CD4-positive, alpha-beta T cell (primary cell): ENCODE measurements around the gene LYL1. TPM values are rescaled to one million over a fixed set of nuclear protein-coding genes. Genes with fewer than 3 reads are reported as not detected.

Experiments
- ATAC-seq: fragments of 200-7000 bp; cut with Tn5 transposase; one replicate; pipeline ENCODE4 v1.10.0; 2022; ENCODE audit warnings: mild to moderate bottlenecking; ENCODE audit not compliant: poor library complexity
- CTCF ChIA-PET: fragments of 350-600 bp; sonication (Branson Sonifier 250); formaldehyde crosslinking; loops from one replicate; lab custom pipeline; 2021; ENCODE audit warnings: antibody characterized with exemption, inconsistent platforms; lab: Charles Lee
- POLR2A ChIA-PET: fragments of 350-600 bp; sonication (Branson Sonifier 250); formaldehyde crosslinking; loops from one replicate; lab custom pipeline; 2021; ENCODE audit warnings: antibody characterized with exemption, inconsistent platforms; lab: Charles Lee
- DNase-seq, 14 experiments: peaks; one replicate each; pipeline ENCODE4 v3.0.0-alpha.2; 2013 to 2020; ENCODE audit warnings: mixed read lengths in 2 of 14
- H3K27ac ChIP-seq, 2 donors: one replicate each; pipeline versions ENCODE4 v1.5.1 to v1.7.0; 2013; ENCODE audit warnings: low read length in 2 of 2, low read depth in 1 of 2, mild to moderate bottlenecking in 1 of 2
- H3K27me3 ChIP-seq, 2 experiments: 1 replicate in 1 of 2; 2 replicates in 1 of 2; pipeline versions ENCODE4 v1.6.1 to v1.7.0; 2013; ENCODE audit warnings: low read length in 2 of 2, control low read depth in 1 of 2, mild to moderate bottlenecking in 1 of 2, moderate library complexity in 1 of 2; ENCODE audit not compliant: insufficient read depth in 2 of 2, control insufficient read depth in 1 of 2
- H3K36me3 ChIP-seq: one replicate; pipeline ENCODE4 v1.6.1; 2013; ENCODE audit warnings: low read length, control low read depth; ENCODE audit not compliant: insufficient read depth
- H3K4me1 ChIP-seq: one replicate; pipeline ENCODE4 v1.6.1; 2013; ENCODE audit warnings: low read length, control low read depth; ENCODE audit not compliant: insufficient read depth
- H3K4me3 ChIP-seq: one replicate; pipeline ENCODE4 v1.5.1; 2013; ENCODE audit warnings: mild to moderate bottlenecking, low read length, moderate library complexity
- H3K9me3 ChIP-seq, 2 experiments: 1 replicate in 1 of 2; 2 replicates in 1 of 2; pipeline versions ENCODE4 v1.6.1 to v1.7.0; 2013; ENCODE audit warnings: low read length in 2 of 2, mild to moderate bottlenecking in 2 of 2, control low read depth in 1 of 2, moderate library complexity in 1 of 2; ENCODE audit not compliant: control insufficient read depth in 1 of 2, insufficient read depth in 1 of 2
- H3K27ac Mint-ChIP-seq: one replicate; pipeline ENCODE4 v1.8.0; 2020; ENCODE audit warnings: mixed read lengths
- H3K27me3 Mint-ChIP-seq: one replicate; pipeline ENCODE4 v1.8.0; 2021; ENCODE audit warnings: mixed read lengths
- H3K36me3 Mint-ChIP-seq: one replicate; pipeline ENCODE4 v1.8.0; 2021; ENCODE audit warnings: low read depth, mixed read lengths
- H3K4me1 Mint-ChIP-seq: one replicate; pipeline ENCODE4 v1.8.0; 2021; ENCODE audit warnings: low read depth, mixed read lengths
- H3K4me3 Mint-ChIP-seq: one replicate; pipeline ENCODE4 v1.8.0; 2020; ENCODE audit warnings: mild to moderate bottlenecking, mixed read lengths
- H3K9me3 Mint-ChIP-seq: one replicate; pipeline ENCODE4 v1.8.0; 2020; ENCODE audit warnings: mixed read lengths
- CTCF ChIP-seq: fragments of 200-600 bp; IDR thresholded peaks from one replicate; pipeline ENCODE4 v1.8.0; 2022; ENCODE audit warnings: antibody characterized with exemption, mild to moderate bottlenecking
- intact Hi-C, 2 experiments: fragments of 100-400 bp; cut with DNase I in 1 of 2; cut with micrococcal nuclease in 1 of 2; formaldehyde crosslinking; loops; one replicate each; pipeline versions ENCODE4 v1.15.1 to v1.9.0; 2023 to 2025; cut with DNase I, micrococcal nuclease
- total RNA-seq, 174 experiments: library from RNA in 2 of 174; stranded (reverse) in 2 of 174; gene quantifications; one replicate each; pipeline ENCODE4 v1.2.3 and lab custom pipeline; 2021 to 2026

Gene LYL1
- total RNA-seq, 2 experiments from 2014 or later: 1.9 to 2.1 TPM

- H3K27me3 ChIP-seq: peaks cover 0 to 2% of the 10 kb centered on the region in 2 experiments
- Mint-ChIP-seq H3K36me3 (no peaks in the 10 kb centered on the region), H3K9me3 (no peaks in the 10 kb centered on the region), H3K27ac (no peak overlapping the region), H3K4me1 (no peaks in the 10 kb centered on the region), H3K4me3 (no peak overlapping the region), H3K27me3 (no peaks in the 10 kb centered on the region)
- no peak for TF ChIP-seq CTCF
- POLR2A ChIA-PET: no interaction called here
- intact Hi-C loops: loop anchor here in 1 of 2 experiments (5.0 kb wide), 1 partner anchor 40 kb away; no protein-coding TSS in a partner anchor
- DNase-seq (no peak), ATAC-seq (no peak)
- CTCF ChIA-PET: interaction anchor here (1.4 kb wide), 1 partner anchor 112 kb away, joined by 4 read pairs; no protein-coding TSS in a partner anchor
- H3K27ac ChIP-seq: no peak overlapping the region
- peaks cover 12% of the 10 kb centered on the region for H3K4me1 ChIP-seq
- H3K9me3 ChIP-seq: no peaks in the 10 kb centered on the region
- H3K36me3 ChIP-seq: no peaks in the 10 kb centered on the region
- H3K4me3 ChIP-seq: no peak overlapping the region
Measured at GRCh38 chr19:13077240-13077639, 25.4 kb downstream of the LYL1 start.

DNA sequence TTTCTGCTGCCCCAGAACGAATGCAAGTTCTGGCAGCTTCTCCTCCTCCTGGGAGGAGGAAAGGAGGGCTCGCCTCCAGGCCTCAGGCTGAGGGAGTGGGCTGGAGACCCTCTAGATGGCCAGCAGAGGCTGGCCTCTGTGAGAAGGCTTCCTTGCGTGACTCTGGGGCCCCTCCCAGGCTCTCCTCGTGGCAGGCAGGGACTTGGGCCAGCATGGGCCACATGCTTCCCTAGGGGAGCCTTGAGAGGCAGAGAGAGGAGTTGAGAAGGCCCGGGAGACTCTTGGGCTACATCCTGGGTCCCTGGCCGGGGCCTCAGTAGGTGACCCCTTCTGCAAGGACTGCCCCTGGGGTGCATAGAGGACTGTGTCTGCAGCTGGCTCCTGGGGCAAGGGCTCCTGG, 25.9 kb downstream of the LYL1 start:
- H3K9me3 ChIP-seq: no peaks in the 10 kb centered on the region
- no peak for TF ChIP-seq CTCF
- Mint-ChIP-seq H3K27me3 (no peaks in the 10 kb centered on the region), H3K27ac (no peak overlapping the region), H3K4me1 (no peaks in the 10 kb centered on the region), H3K4me3 (no peak overlapping the region), H3K36me3 (no peaks in the 10 kb centered on the region), H3K9me3 (no peaks in the 10 kb centered on the region)
- peaks cover 12% of the 10 kb centered on the region for H3K4me1 ChIP-seq
- POLR2A ChIA-PET: no interaction called here
- H3K27me3 ChIP-seq: peaks cover 0 to 2% of the 10 kb centered on the region in 2 experiments
- intact Hi-C loops: loop anchor here in 1 of 2 experiments (5.0 kb wide), 1 partner anchor 39 kb away; no protein-coding TSS in a partner anchor
- no peak for ATAC-seq
- no peaks in the 10 kb centered on the region for H3K36me3 ChIP-seq
- no peak for DNase-seq
- CTCF ChIA-PET: interaction anchor here (1.4 kb wide), 1 partner anchor 111 kb away, joined by 4 read pairs; no protein-coding TSS in a partner anchor
- H3K4me3 ChIP-seq: no peak overlapping the region
- H3K27ac ChIP-seq: no peak overlapping the region

DNA sequence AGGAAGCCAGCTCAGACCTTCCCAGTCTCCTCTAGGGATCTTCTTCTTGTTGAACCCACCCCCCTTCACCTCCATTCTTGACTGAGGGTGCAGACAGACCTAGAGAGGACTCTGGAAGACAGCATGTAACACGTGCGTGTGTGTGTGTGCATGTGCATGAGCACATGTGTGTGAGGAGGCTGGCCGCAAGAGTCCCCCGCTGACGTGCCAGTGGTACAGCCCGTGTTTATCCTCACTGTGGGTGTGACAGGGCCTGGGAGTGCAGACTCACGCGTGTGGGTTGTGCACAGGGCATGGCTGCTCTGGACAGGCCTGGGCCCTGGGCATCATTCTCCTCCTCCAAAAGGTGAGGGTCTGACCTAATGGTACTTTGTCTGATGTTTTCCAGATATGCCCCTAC, 26.3 kb downstream of the LYL1 start:
- no peaks in the 10 kb centered on the region for H3K36me3 Mint-ChIP-seq
- CTCF ChIA-PET: no interaction called here

More for the DNA sequence above, 26.3 kb downstream of the LYL1 start:
- Mint-ChIP-seq H3K9me3 (no peaks in the 10 kb centered on the region), H3K27ac (no peak overlapping the region), H3K4me3 (no peak overlapping the region), H3K27me3 (no peaks in the 10 kb centered on the region), H3K4me1 (no peaks in the 10 kb centered on the region)
- H3K4me1 ChIP-seq: peaks cover 12% of the 10 kb centered on the region
- intact Hi-C loops: loop anchor here in 1 of 2 experiments (5.0 kb wide), 1 partner anchor 39 kb away; no protein-coding TSS in a partner anchor
- DNase-seq: no peak
- TF ChIP-seq CTCF: no peak
- POLR2A ChIA-PET: no interaction called here
- H3K9me3 ChIP-seq: no peaks in the 10 kb centered on the region
- no peak overlapping the region for H3K27ac ChIP-seq
- peaks cover 0 to 2% of the 10 kb centered on the region in 2 experiments for H3K27me3 ChIP-seq
- no peak overlapping the region for H3K4me3 ChIP-seq
- H3K36me3 ChIP-seq: no peaks in the 10 kb centered on the region
- no peak for ATAC-seq
